Measurements from ENCODE around the gene ZC3H8. TPM values are rescaled to one million over a fixed set of nuclear protein-coding genes. Genes with fewer than 3 reads are reported as not detected.

The ZC3H8 gene
- total RNA-seq, 2 donors from 2014 or later, result 14.3 to 45.8 TPM

GRCh38 chr2:112163541-112163981 lies 91.3 kb downstream of the ZC3H8 start:
- no peak for ATAC-seq

GRCh38 chr2:112162956-112163355 lies 91.9 kb downstream of the ZC3H8 start:
- intact Hi-C loops (cut with DNase I), result no loop called here
- Histone ChIP-seq H3K4me1 (no peaks in the 10 kb centered on the region), H3K9me3 (no peaks in the 10 kb centered on the region), H3K27me3 (no peaks in the 10 kb centered on the region), H3K27ac (no peak overlapping the region), H3K4me3 (no peak overlapping the region), H3K36me3 (replicated peaks in 1 of 2; ENCODE audit: insufficient read depth in 1 of 2, low read depth in 2 of 2) (no peaks in the 10 kb centered on the region)
- TF ChIP-seq POLR2A (IDR thresholded peaks at IDR 0.05) (no peak), CTCF (IDR thresholded peaks at IDR 0.05) (no peak)
- no peak for DNase-seq
- ATAC-seq, result no peak
- WGBS, 2 donors, result 86 to 89% methylated on average over 6 to 11 of the region's 11 CpGs

More at GRCh38 chr2:112163541-112163981, 91.3 kb downstream of the ZC3H8 start:
- Histone ChIP-seq H3K36me3 (replicated peaks in 1 of 2; ENCODE audit: insufficient read depth in 1 of 2, low read depth in 2 of 2) (no peaks in the 10 kb centered on the region), H3K9me3 (no peaks in the 10 kb centered on the region), H3K4me3 (no peak overlapping the region), H3K4me1 (no peaks in the 10 kb centered on the region), H3K27ac (no peak overlapping the region), H3K27me3 (no peaks in the 10 kb centered on the region)
- 62 to 68% methylated on average over 9 of the region's 9 CpGs for WGBS, 2 donors
- no peak for DNase-seq
- TF ChIP-seq POLR2A (IDR thresholded peaks at IDR 0.05), result no peak
- no peak for TF ChIP-seq CTCF (IDR thresholded peaks at IDR 0.05)
- intact Hi-C loops (cut with DNase I), result no loop called here

GRCh38 chr2:112162341-112162740 lies 92.5 kb downstream of the ZC3H8 start:
- DNase-seq (no peak), ATAC-seq (no peak)
- Histone ChIP-seq H3K27me3 (no peaks in the 10 kb centered on the region), H3K9me3 (no peaks in the 10 kb centered on the region), H3K4me3 (no peak overlapping the region), H3K36me3 (replicated peaks in 1 of 2; ENCODE audit: insufficient read depth in 1 of 2, low read depth in 2 of 2) (no peaks in the 10 kb centered on the region), H3K4me1 (no peaks in the 10 kb centered on the region), H3K27ac (no peak overlapping the region)
- no peak for TF ChIP-seq POLR2A (IDR thresholded peaks at IDR 0.05)
- no peak for TF ChIP-seq CTCF (IDR thresholded peaks at IDR 0.05)
- intact Hi-C loops (cut with DNase I), result no loop called here
- 86 to 88% methylated on average over 6 of the region's 6 CpGs for WGBS, 2 donors

Other genes with a start within 250 kb of the ZC3H8 start
- 10 to 100 TPM; 14.8 to 15.3 TPM for gene TMEM87B, start 199.8 kb downstream of the ZC3H8 start, total RNA-seq
- 1 to 10 TPM; 1.3 to 3.9 TPM for gene FBLN7, start 116.7 kb downstream of the ZC3H8 start, total RNA-seq
- 1 to 10 TPM; 4.0 to 7.0 TPM for gene ZC3H6, start 20.6 kb upstream of the ZC3H8 start, total RNA-seq
- 10 to 100 TPM; 19.7 to 22.7 TPM for gene RGPD8, start 178.6 kb upstream of the ZC3H8 start, total RNA-seq
- gene TTL, start 227.1 kb upstream of the ZC3H8 start, total RNA-seq, result 10 to 100 TPM in 1 of 2 donors, 1 to 10 TPM in 1; 7.8 to 18.1 TPM